Keratinocyte (primary cell): ENCODE data around the gene ABCA10. TPM values are rescaled to one million over a fixed set of nuclear protein-coding genes. Genes with fewer than 3 reads are reported as not detected.

ENCODE experiments used
- DNase-seq: peaks from one replicate; pipeline ENCODE4 v3.0.0-alpha.2; 2011; ENCODE audit warnings: low read depth, missing footprints, low spot score
- FAIRE-seq: peaks from 2 replicates; lab custom pipeline; 2011; peaks lifted over from hg19 to GRCh38; lab: Jason Lieb, UNC
- H2AFZ ChIP-seq: 2 replicates; pipeline ENCODE4 v1.6.0; 2012; ENCODE audit warnings: low read length, control low read depth, inconsistent platforms; ENCODE audit not compliant: control insufficient read depth
- H3K27ac ChIP-seq: 2 replicates; pipeline ENCODE4 v1.5.1; 2011; ENCODE audit warnings: low read length; ENCODE audit not compliant: control insufficient read depth, insufficient read depth
- H3K27me3 ChIP-seq: 3 replicates; pipeline ENCODE4 v1.6.0; 2011; ENCODE audit warnings: low read length; ENCODE audit not compliant: control insufficient read depth, insufficient read depth; ENCODE audit errors: extremely low read depth
- H3K36me3 ChIP-seq, 2 experiments: 2 replicates in 1 of 2; 3 replicates in 1 of 2; pipeline ENCODE4 v1.5.1; 2011; ENCODE audit warnings: low read length in 2 of 2, mild to moderate bottlenecking in 1 of 2; ENCODE audit not compliant: control insufficient read depth in 2 of 2, insufficient read depth in 2 of 2; ENCODE audit errors: extremely low read depth in 1 of 2
- H3K4me1 ChIP-seq: 3 replicates; pipeline ENCODE4 v1.5.1; 2011; ENCODE audit warnings: low read length; ENCODE audit not compliant: control insufficient read depth, insufficient read depth; ENCODE audit errors: extremely low read depth
- H3K4me2 ChIP-seq: 3 replicates; pipeline ENCODE4 v1.6.0; 2011; ENCODE audit warnings: low read depth, low read length; ENCODE audit not compliant: control insufficient read depth, insufficient read depth; ENCODE audit errors: extremely low read depth
- H3K4me3 ChIP-seq, 3 experiments: fragments of 200-600 bp in 1 of 3; sonication (generic) in 1 of 3; 2 replicates in 2 of 3; 3 replicates in 1 of 3; pipeline ENCODE4 v1.5.1; 2011 to 2016; ENCODE audit warnings: low read length in 3 of 3, mild to moderate bottlenecking in 3 of 3, control low read depth in 2 of 3, inconsistent platforms in 1 of 3, low read depth in 1 of 3, mixed read lengths in 1 of 3, mixed run types in 1 of 3, moderate library complexity in 1 of 3; ENCODE audit not compliant: control insufficient read depth in 2 of 3, insufficient read depth in 2 of 3; ENCODE audit errors: extremely low read depth in 1 of 3
- H3K79me2 ChIP-seq: 2 replicates; pipeline ENCODE4 v1.6.0; 2012; ENCODE audit warnings: low read length; ENCODE audit not compliant: control insufficient read depth, insufficient read depth
- H3K9ac ChIP-seq: 3 replicates; pipeline ENCODE4 v1.6.0; 2011; ENCODE audit warnings: low read length; ENCODE audit not compliant: control insufficient read depth, insufficient read depth; ENCODE audit errors: extremely low read depth
- H3K9me1 ChIP-seq: 3 replicates; pipeline ENCODE4 v1.6.0; 2011; ENCODE audit warnings: low read length; ENCODE audit not compliant: control insufficient read depth, insufficient read depth; ENCODE audit errors: extremely low read depth
- H3K9me3 ChIP-seq: 2 replicates; pipeline ENCODE4 v1.5.1; 2012; ENCODE audit warnings: low read depth, low read length; ENCODE audit not compliant: control insufficient read depth
- H4K20me1 ChIP-seq: 3 replicates; pipeline ENCODE4 v1.6.0; 2011; ENCODE audit warnings: low read length; ENCODE audit not compliant: control insufficient read depth, insufficient read depth; ENCODE audit errors: extremely low read depth
- CTCF ChIP-seq, 3 experiments: IDR thresholded peaks in 1 of 3; conservative IDR thresholded peaks in 1 of 3; optimal IDR thresholded peaks in 1 of 3; 2 replicates in 2 of 3; 3 replicates in 1 of 3; pipeline versions ENCODE3 to v1.5.1; 2011; ENCODE audit warnings: low read length in 3 of 3, mild to moderate bottlenecking in 3 of 3, moderate library complexity in 2 of 3, control low read depth in 1 of 3, inconsistent platforms in 1 of 3; ENCODE audit not compliant: insufficient read depth in 2 of 3; ENCODE audit errors: extremely low read depth in 1 of 3
- EZH2 ChIP-seq: IDR thresholded peaks from one replicate; pipeline ENCODE4 v1.6.1; 2012; ENCODE audit warnings: inconsistent platforms, mild to moderate bottlenecking, low read length, moderate library complexity
- dilution Hi-C: fragments of 300-500 bp; cut with MboI; formaldehyde crosslinking; loops from one replicate; pipeline ENCODE4 v1.7.0; 2020; ENCODE audit warnings: low sequenced_read_pairs; ENCODE audit not compliant: extremely low pct_ligation_motif_present
- polyA plus RNA-seq, 5 experiments: library from polyadenylated mRNA; depleted of rRNA in 3 of 5; stranded (reverse) in 3 of 5; stranded (forward) in 1 of 5; unstranded in 1 of 5; fragments of >200 nt; gene quantifications; 1 replicate in 1 of 5; 2 replicates in 3 of 5; 3 replicates in 1 of 5; pipeline versions ENCODE4 v1.2.1 to v1.2.3, GENCODE V29; 2011 to 2012; ENCODE audit warnings: missing spikeins in 2 of 5, low read depth in 1 of 5, low replicate concordance in 1 of 5

Gene ABCA10
- polyA plus RNA-seq, 1 donor (not counting 4 experiments of a cell fraction or from before 2014, with no cell fraction given), result 0.46 TPM

DNA sequence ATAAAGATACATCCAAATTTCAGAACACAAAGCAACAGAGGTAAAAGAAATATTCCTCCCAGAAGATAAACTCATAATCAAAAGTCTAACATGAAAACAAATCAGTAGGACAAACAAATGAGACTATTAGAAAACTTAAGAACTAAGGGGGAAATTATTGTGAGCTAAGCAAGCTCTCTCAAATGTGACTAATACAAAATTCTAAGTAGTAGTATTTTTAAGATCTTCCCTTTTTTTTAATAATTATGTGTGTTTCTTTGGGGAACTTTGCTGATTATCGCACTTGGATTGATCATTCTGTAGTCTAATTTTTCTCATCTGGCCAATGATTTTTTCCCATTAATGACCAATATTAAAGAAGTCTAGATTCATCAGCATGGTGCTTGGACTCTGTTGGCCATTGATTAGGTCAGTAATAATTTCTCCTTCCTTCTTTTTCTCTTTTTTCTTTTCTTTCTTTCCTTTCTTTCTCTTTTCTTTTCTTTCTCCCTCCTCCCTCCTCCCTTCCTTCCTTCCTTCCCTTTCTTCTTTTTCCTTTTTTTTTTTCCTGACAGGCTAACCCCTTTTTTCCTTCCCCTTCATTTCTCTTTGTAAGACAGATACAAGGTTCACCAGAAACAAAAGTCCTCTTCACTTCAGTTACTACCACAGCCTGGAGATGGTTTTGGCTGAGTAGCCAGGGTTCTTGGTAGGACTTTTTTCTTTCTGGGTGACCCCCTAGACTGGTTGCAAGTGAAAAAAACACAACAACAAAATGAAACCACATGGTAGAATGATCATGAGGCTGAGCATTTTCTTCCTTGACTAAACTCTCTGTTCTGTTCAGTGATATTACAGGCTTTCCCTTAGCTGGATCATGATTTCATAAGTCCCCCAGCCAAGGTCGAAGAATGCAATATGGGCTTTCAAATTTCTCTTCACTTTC, 84.0 kb downstream of the ABCA10 start:
- H3K9me3 ChIP-seq, result no peaks in the 10 kb centered on the region
- no peak for TF ChIP-seq EZH2
- no peak for TF ChIP-seq CTCF (optimal IDR thresholded peaks at IDR 0.05 in 1 of 3, IDR thresholded peaks at IDR 0.05 in 1 of 3, conservative IDR thresholded peaks at IDR 0.05 in 1 of 3; ENCODE audit: extremely low read depth in 1 of 3, insufficient read depth in 2 of 3, low read length in 3 of 3)
- H3K79me2 ChIP-seq, result no peaks in the 10 kb centered on the region
- H3K4me3 ChIP-seq, result no peak overlapping the region
- dilution Hi-C loops, result no loop called here
- no peak overlapping the region for H2AFZ ChIP-seq
- H3K27me3 ChIP-seq, result no peaks in the 10 kb centered on the region
- H3K4me1 ChIP-seq, result no peaks in the 10 kb centered on the region
- no peak overlapping the region for H3K4me2 ChIP-seq
- no peak for DNase-seq
- no peak overlapping the region for H3K9ac ChIP-seq
- no peak for FAIRE-seq
- H3K9me1 ChIP-seq, result no peaks in the 10 kb centered on the region
- no peak overlapping the region for H3K27ac ChIP-seq
- H3K36me3 ChIP-seq, result no peaks in the 10 kb centered on the region
- H4K20me1 ChIP-seq, result no peaks in the 10 kb centered on the region

DNA sequence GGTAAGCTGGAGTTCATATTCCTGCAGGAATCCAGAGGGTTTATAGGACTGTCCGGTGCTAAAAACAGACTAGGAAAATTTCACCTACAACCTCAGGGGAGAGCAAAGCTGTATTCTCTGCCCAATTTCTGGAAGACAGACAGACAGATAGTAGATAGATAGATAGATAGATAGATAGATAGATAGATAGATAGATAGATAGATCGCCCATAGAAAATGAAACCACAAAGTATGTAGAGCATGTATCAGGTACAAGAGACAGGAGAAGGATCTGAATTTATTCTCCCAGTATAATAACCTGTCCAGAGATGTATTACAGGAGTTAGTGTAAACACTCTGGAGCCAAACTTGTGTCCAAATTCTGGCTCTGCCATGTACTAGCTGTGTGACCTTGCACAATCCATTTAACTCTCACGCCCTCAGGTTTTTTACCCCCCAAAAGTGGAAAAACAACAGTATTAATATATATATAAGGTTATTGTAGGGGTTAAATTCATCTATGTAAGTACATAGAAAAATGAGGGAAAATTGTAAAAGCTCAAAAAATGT, 84.9 kb downstream of the ABCA10 start:
- H3K79me2 ChIP-seq, result no peaks in the 10 kb centered on the region
- no peaks in the 10 kb centered on the region for H3K27me3 ChIP-seq
- no peaks in the 10 kb centered on the region for H3K9me1 ChIP-seq
- no peaks in the 10 kb centered on the region for H3K36me3 ChIP-seq
- dilution Hi-C loops, result no loop called here
- H3K27ac ChIP-seq, result no peak overlapping the region
- H3K4me3 ChIP-seq, result no peak overlapping the region
- no peaks in the 10 kb centered on the region for H3K9me3 ChIP-seq
- H3K4me2 ChIP-seq, result no peak overlapping the region
- DNase-seq (no peak), FAIRE-seq (no peak)
- no peaks in the 10 kb centered on the region for H3K4me1 ChIP-seq
- TF ChIP-seq CTCF (optimal IDR thresholded peaks at IDR 0.05 in 1 of 3, IDR thresholded peaks at IDR 0.05 in 1 of 3, conservative IDR thresholded peaks at IDR 0.05 in 1 of 3; ENCODE audit: extremely low read depth in 1 of 3, insufficient read depth in 2 of 3, low read length in 3 of 3) (no peak), EZH2 (no peak)
- no peak overlapping the region for H3K9ac ChIP-seq
- no peaks in the 10 kb centered on the region for H4K20me1 ChIP-seq
- H2AFZ ChIP-seq, result no peak overlapping the region
